ENCODE data around the gene EML4.

GRCh38 chr2:42360890-42361727 lies 192.0 kb downstream of the EML4 start, which contains the start of gene COX7A2L:
- peak; percentile 81 to 90 for TF ChIP-seq POLR2A (IDR thresholded peaks at IDR 0.05)
- peak in 2 of 6 experiments; percentile 19 to 33 for TF ChIP-seq CTCF (IDR thresholded peaks at IDR 0.05)

Data from adrenal gland (tissue), 5 donors.